Measurements from ENCODE around the gene HS6ST3. TPM values are rescaled to one million over a fixed set of nuclear protein-coding genes. Genes with fewer than 3 reads are reported as not detected.

The HS6ST3 gene
- total and polyA plus RNA-seq, 2 experiments from 2014 or later, result 0.11 TPM; not detected in 1

DNA sequence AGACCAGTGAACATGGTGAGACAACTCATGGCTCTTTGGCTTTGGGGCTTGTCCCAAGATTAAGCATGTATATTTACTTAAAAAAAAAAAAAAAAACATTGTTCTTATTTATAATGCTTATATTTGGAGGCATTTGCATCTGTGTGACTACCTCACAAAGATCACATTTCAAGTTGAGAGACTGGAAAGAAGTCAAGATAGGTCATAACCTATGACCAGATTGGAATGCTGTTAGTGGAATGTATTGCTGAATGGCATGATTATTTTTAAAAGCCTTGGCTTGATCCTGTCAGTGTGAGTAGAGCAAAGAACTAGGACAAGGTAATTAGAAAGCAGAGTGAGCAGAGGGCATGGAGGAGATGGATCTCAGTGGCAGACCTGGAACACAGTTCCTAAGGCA is 689.8 kb downstream of the HS6ST3 start:
- TF ChIP-seq EZH2 (IDR thresholded peaks at IDR 0.05; ENCODE audit: insufficient read depth, poor library complexity, severe bottlenecking), result no peak
- no peak for TF ChIP-seq EZH2phosphoT487 (IDR thresholded peaks at IDR 0.05; ENCODE audit: insufficient read depth, low read depth)
- Histone ChIP-seq H3K9ac (no peak overlapping the region), H3K79me2 (ENCODE audit: insufficient read depth) (no peaks in the 10 kb centered on the region), H3K4me2 (ENCODE audit: unreplicated experiment) (no peak overlapping the region), H3K27me3 (replicated peaks; ENCODE audit: insufficient read depth) (no peaks in the 10 kb centered on the region), H3K4me1 (ENCODE audit: insufficient read depth) (0 out of 2 replicates have a peak, but pooled peaks cover 3% of the 10 kb centered on the region), H3F3A (ENCODE audit: insufficient read depth) (no peaks in the 10 kb centered on the region), H3K9me3 (ENCODE audit: low read depth) (no peaks in the 10 kb centered on the region), H3K9me2 (ENCODE audit: insufficient read depth) (no peaks in the 10 kb centered on the region), H3K27ac (no peak overlapping the region), H3K36me3 (ENCODE audit: low read depth) (no peaks in the 10 kb centered on the region), H2AFZ (no peak overlapping the region), H4K20me1 (ENCODE audit: insufficient read depth) (no peaks in the 10 kb centered on the region), H3K4me3 (no peak overlapping the region)
- in situ Hi-C loops (cut with MboI), result no loop called here
- DNase-seq, result no peak

DNA sequence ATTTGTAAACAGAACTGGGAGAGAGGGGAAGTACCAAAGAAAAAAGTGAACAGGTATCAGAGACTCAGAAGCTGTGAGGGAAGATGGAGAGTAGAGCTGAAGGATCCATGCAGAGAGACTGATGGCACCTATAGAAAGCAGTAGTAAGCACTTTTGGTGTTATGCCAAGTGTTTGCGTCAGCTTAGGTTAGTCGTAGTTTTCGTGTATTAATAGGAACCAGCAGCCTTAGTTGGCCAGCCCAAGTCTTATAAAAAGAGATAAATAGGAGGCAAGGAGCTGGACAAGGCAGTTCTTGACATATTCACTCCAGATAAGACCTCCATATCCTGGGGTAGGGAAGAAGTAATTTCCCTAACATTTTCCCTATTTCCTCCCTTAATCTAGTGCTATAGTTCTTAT is 690.2 kb downstream of the HS6ST3 start:
- peak; percentile 21 for DNase-seq
- 29 to 46% methylated on average over 3 of the region's 3 CpGs for WGBS, 2 experiments (ENCODE audit: low coverage in 1 of 2, low lambda C conversion rate in 2 of 2, missing lambda C conversion rate in 2 of 2)
- no peaks in the 10 kb centered on the region for H4K20me1 ChIP-seq (ENCODE audit: insufficient read depth)
- H3K36me3 ChIP-seq (ENCODE audit: low read depth), result no peaks in the 10 kb centered on the region
- TF ChIP-seq EZH2 (IDR thresholded peaks at IDR 0.05; ENCODE audit: insufficient read depth, poor library complexity, severe bottlenecking) (no peak), EZH2phosphoT487 (IDR thresholded peaks at IDR 0.05; ENCODE audit: insufficient read depth, low read depth) (no peak)
- no peaks in the 10 kb centered on the region for H3F3A ChIP-seq (ENCODE audit: insufficient read depth)
- H3K4me2 ChIP-seq (ENCODE audit: unreplicated experiment), result no peak overlapping the region
- H3K9me2 ChIP-seq (ENCODE audit: insufficient read depth), result no peaks in the 10 kb centered on the region
- H3K27me3 ChIP-seq (replicated peaks; ENCODE audit: insufficient read depth), result no peaks in the 10 kb centered on the region
- no peak overlapping the region for H3K27ac ChIP-seq
- 0 out of 2 replicates have a peak, but pooled peaks cover 3% of the 10 kb centered on the region for H3K4me1 ChIP-seq (ENCODE audit: insufficient read depth)
- H3K79me2 ChIP-seq (ENCODE audit: insufficient read depth), result no peaks in the 10 kb centered on the region
- no peaks in the 10 kb centered on the region for H3K9me3 ChIP-seq (ENCODE audit: low read depth)
- in situ Hi-C loops (cut with MboI), result no loop called here
- H3K4me3 ChIP-seq, result no peak overlapping the region
- no peak overlapping the region for H2AFZ ChIP-seq
- H3K9ac ChIP-seq, result no peak overlapping the region

DNA sequence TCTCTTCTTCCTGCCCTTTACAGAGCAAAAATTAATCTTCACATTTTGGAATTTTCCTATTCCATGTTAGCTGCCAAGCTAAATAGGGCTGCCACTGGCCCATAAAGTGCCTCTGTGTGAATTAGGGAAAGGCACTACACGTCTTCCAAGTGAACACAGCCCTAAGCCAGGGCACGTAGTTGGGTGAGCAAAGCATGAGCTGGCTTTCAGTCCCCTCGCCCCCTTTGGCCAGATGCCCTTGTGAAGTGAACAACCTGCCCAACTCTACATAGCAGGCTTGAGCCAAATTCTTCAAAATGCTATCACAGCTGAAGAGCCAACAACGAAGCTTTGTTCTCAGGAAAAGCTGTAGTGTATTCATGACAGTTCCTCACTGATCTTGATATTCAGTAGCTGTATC is 691.2 kb downstream of the HS6ST3 start:
- Histone ChIP-seq H3K27me3 (replicated peaks; ENCODE audit: insufficient read depth) (no peaks in the 10 kb centered on the region), H3F3A (ENCODE audit: insufficient read depth) (no peaks in the 10 kb centered on the region), H2AFZ (no peak overlapping the region), H3K79me2 (ENCODE audit: insufficient read depth) (no peaks in the 10 kb centered on the region), H3K4me3 (no peak overlapping the region), H3K9me2 (ENCODE audit: insufficient read depth) (no peaks in the 10 kb centered on the region), H3K9ac (no peak overlapping the region), H3K4me2 (ENCODE audit: unreplicated experiment) (no peak overlapping the region), H3K36me3 (ENCODE audit: low read depth) (no peaks in the 10 kb centered on the region), H3K27ac (no peak overlapping the region), H3K4me1 (ENCODE audit: insufficient read depth) (0 out of 2 replicates have a peak, but pooled peaks cover 3% of the 10 kb centered on the region), H3K9me3 (ENCODE audit: low read depth) (no peaks in the 10 kb centered on the region), H4K20me1 (ENCODE audit: insufficient read depth) (no peaks in the 10 kb centered on the region)
- in situ Hi-C loops (cut with MboI), result no loop called here
- DNase-seq, result no peak
- no peak for TF ChIP-seq EZH2 (IDR thresholded peaks at IDR 0.05; ENCODE audit: insufficient read depth, poor library complexity, severe bottlenecking)
- no peak for TF ChIP-seq EZH2phosphoT487 (IDR thresholded peaks at IDR 0.05; ENCODE audit: insufficient read depth, low read depth)
- 3 to 7% methylated on average over 4 of the region's 4 CpGs for WGBS, 2 experiments (ENCODE audit: low coverage in 1 of 2, low lambda C conversion rate in 2 of 2, missing lambda C conversion rate in 2 of 2)

DNA sequence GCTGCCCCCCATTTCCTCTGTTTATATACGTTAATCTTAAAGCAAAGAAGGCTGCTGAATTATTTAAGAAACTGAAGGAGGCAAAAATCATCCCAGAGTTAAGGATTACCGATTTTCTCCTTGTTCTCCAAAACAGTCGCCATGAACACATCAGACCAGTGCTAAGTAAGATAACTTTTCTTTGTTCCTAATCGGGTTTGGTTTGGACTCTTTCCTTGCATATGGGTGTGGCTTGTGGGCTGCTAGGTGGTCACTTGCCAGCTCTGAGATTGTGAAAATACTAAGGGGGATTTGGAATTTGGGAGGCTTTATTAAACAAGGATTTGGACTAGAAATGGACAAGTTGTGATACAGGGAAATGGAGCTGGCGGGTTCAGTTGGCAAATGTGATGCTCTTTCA is 692.3 kb downstream of the HS6ST3 start:
- no peak overlapping the region for H3K27ac ChIP-seq
- no peak overlapping the region for H3K9ac ChIP-seq
- no peaks in the 10 kb centered on the region for H3F3A ChIP-seq (ENCODE audit: insufficient read depth)
- H2AFZ ChIP-seq, result no peak overlapping the region
- TF ChIP-seq EZH2phosphoT487 (IDR thresholded peaks at IDR 0.05; ENCODE audit: insufficient read depth, low read depth), result no peak
- WGBS, 2 experiments (ENCODE audit: low coverage in 1 of 2, low lambda C conversion rate in 2 of 2, missing lambda C conversion rate in 2 of 2), result 81 to 86% methylated on average over 5 of the region's 5 CpGs
- no peaks in the 10 kb centered on the region for H3K9me2 ChIP-seq (ENCODE audit: insufficient read depth)
- in situ Hi-C loops (cut with MboI), result no loop called here
- no peak overlapping the region for H3K4me3 ChIP-seq
- H3K4me1 ChIP-seq (ENCODE audit: insufficient read depth), result 0 out of 2 replicates have a peak, but pooled peaks cover 3% of the 10 kb centered on the region
- no peaks in the 10 kb centered on the region for H3K9me3 ChIP-seq (ENCODE audit: low read depth)
- H3K4me2 ChIP-seq (ENCODE audit: unreplicated experiment), result no peak overlapping the region
- no peaks in the 10 kb centered on the region for H3K27me3 ChIP-seq (replicated peaks; ENCODE audit: insufficient read depth)
- H4K20me1 ChIP-seq (ENCODE audit: insufficient read depth), result no peaks in the 10 kb centered on the region
- no peak for DNase-seq
- no peaks in the 10 kb centered on the region for H3K36me3 ChIP-seq (ENCODE audit: low read depth)
- no peaks in the 10 kb centered on the region for H3K79me2 ChIP-seq (ENCODE audit: insufficient read depth)

DNA sequence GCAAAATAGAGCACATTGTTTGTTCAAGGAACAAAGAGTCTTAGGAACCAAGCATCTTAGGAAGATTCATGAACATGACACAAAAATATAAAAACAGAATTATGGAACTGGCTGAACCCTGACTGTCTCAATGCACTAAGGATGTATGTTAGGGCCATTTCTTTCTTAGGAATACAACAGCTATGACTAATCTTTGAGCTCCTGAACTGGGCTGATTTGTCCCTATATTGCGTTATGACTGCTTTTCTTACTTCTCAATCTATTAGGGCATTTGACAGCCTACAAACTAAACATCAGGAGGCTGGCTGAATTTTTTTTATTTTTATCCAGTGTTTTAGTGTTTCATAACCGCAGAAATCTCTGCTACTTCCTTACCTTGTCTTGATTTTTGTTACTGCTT is 693.1 kb downstream of the HS6ST3 start:
- Histone ChIP-seq H3F3A (ENCODE audit: insufficient read depth) (no peaks in the 10 kb centered on the region), H3K36me3 (ENCODE audit: low read depth) (no peaks in the 10 kb centered on the region), H4K20me1 (ENCODE audit: insufficient read depth) (no peaks in the 10 kb centered on the region), H3K9me3 (ENCODE audit: low read depth) (no peaks in the 10 kb centered on the region), H3K4me3 (no peak overlapping the region), H3K27me3 (replicated peaks; ENCODE audit: insufficient read depth) (no peaks in the 10 kb centered on the region), H2AFZ (no peak overlapping the region), H3K4me2 (ENCODE audit: unreplicated experiment) (no peak overlapping the region), H3K9ac (no peak overlapping the region), H3K79me2 (ENCODE audit: insufficient read depth) (no peaks in the 10 kb centered on the region), H3K4me1 (ENCODE audit: insufficient read depth) (0 out of 2 replicates have a peak, but pooled peaks cover 3% of the 10 kb centered on the region), H3K27ac (no peak overlapping the region), H3K9me2 (ENCODE audit: insufficient read depth) (no peaks in the 10 kb centered on the region)
- TF ChIP-seq EZH2phosphoT487 (IDR thresholded peaks at IDR 0.05; ENCODE audit: insufficient read depth, low read depth) (no peak), EZH2 (IDR thresholded peaks at IDR 0.05; ENCODE audit: insufficient read depth, poor library complexity, severe bottlenecking) (no peak)
- in situ Hi-C loops (cut with MboI), result no loop called here
- no peak for DNase-seq
- WGBS, 2 experiments (ENCODE audit: low coverage in 1 of 2, low lambda C conversion rate in 2 of 2, missing lambda C conversion rate in 2 of 2), result 77 to 81% methylated on average over 2 of the region's 2 CpGs

All from GM23248 (cell line).